NCI-H510A (cell line): Measurements from ENCODE around the gene LAPTM4A.
"Not testable (repeated sequence)": the region's sequence is repeated elsewhere in the genome, so short reads cannot be mapped to it uniquely, and the experiment has no call there.

ENCODE experiments used
- DNase-seq: peaks from one replicate; lab custom pipeline; 2025; lab: John Stamatoyannopoulos, UW

LAPTM4A gene

DNA sequence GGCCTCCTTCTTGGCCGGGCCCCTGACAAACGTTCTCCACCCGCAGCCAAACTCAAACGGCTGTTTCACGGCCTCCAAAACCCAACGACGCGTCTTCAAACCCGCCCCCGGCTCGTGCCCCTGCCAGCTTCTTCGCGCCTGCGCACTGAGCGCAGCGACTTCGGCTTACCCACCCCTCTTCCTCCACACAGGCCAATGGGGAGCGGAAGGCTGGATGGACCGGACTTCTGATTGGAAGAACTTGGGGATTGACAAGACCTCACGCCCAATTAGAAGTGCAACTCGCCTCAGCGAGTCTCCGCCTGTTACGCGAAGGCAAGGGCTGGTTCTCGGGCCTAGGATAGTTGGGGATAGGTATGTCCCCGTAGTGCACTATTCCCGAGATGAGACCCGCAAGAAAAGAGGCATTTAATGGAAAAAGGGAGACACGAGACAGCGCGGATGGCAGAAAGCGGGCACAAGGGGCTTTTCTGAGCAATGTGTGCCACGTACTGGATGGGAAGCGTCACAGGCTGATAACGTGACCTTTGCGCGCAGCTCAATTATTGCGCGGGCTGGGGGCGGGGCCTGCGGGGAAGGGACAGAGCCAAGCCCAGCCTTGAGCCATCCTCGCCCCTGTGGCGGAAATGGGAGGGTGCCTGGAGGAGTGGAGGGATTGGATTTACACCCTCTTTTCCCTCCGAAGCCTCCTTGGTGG lies at the start of gene LAPTM4A:
Gene LAPTM4A, minus strand, starts transcription at position 97 of the 697 bp plus-strand sequence. CDS start 108 bp downstream, outside the sequence.
- peak; percentile 98 for DNase-seq

GRCh38 chr2:20100711-20101110 lies 49.3 kb upstream of the LAPTM4A start:
- DNase-seq: no peak

DNA sequence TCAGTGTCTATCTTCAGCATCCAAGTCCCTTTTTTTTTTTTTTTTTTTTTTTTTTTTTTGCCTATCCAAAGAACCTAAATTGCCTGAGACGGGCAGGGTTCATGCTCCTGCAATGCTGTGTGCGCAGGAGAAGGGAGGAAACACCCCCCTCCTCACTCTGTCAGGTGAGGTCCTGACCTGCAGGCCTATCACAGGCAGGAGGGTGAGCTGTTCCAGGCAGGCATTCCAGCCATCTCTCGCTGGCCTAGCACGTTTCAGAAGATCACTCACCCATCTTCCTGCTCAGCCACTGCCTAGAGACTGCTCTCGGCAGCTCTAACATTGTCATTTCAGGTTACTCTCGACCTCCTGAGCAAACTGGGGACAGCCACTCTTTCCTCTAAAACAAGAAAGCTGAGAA lies 48.4 kb upstream of the LAPTM4A start:
- no peak for DNase-seq

- peak; percentile 75 for DNase-seq
Observed at GRCh38 chr2:20097889-20098714, 46.7 kb upstream of the LAPTM4A start.

DNA sequence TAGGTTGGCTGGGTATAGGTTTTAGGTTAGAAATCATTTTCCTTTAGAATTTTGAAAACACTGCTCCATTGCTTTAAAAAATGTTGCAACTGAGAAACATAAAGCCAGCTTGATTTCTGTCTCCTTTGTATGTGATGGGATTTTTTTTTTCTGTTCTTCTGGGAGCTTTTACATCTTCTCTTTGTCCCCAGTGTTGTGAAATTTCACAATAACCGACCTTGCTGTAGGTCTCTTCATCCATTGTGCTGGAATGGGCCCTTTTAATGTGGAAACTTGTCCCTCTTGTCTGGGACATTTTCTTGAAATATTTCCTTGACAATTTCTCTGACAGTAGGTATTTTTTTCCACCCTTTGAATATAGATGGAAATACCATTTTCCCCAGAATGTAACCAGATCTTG lies 44.0 kb upstream of the LAPTM4A start:
- no peak for DNase-seq

- DNase-seq: no peak
Observed at GRCh38 chr2:20094955-20095354, 43.5 kb upstream of the LAPTM4A start.

- no peak for DNase-seq
Observed at GRCh38 chr2:20094142-20094755, 42.8 kb upstream of the LAPTM4A start.

DNA sequence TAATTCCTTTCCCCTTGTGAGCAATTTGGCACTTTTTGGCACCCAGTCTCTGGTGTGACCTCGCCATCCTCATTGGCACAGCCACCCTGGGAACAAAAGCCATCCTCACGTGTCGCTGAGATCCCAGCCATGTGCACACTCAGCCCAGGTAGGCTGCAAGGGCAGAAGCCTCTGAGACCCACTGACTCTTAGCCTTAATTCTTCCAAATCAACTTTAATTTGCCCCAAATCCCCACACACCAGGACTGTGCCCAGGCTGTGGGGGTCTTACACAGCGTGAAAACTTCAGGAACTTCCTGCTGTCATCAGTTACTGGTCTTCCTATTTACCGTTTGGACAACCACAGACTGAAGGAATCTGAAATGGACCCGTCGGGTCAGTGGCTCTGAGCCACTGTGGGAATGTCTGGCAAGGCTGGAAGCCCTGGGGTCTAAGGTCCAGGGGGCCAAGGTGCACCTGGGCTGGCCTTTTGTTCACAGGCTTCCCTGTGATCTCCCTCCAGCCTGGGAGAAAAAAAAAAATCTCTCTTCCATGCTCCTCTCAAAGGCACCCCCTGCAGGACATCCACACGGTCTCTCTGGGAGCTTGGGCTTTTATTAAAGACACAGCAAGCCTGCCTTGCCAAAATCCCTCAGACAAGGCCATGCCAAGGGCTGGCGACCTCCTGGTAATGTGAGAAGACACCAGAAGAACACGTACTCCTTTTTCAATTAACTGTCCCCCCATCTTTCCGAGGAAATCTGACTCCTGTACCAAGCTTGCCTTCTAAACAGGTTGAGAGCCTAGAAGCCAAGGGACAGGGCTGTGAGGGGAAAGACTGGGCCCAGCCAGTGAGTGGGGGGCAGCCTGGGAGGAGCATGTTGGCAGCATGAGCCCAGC lies 42.1 kb upstream of the LAPTM4A start:
- DNase-seq: no peak

GRCh38 chr2:20092901-20093235 lies 41.4 kb upstream of the LAPTM4A start:
- DNase-seq: no peak

- no peak for DNase-seq
Observed at GRCh38 chr2:20092226-20092900, 40.9 kb upstream of the LAPTM4A start.

GRCh38 chr2:20091305-20091991 lies 40.0 kb upstream of the LAPTM4A start:
- no peak for DNase-seq

DNA sequence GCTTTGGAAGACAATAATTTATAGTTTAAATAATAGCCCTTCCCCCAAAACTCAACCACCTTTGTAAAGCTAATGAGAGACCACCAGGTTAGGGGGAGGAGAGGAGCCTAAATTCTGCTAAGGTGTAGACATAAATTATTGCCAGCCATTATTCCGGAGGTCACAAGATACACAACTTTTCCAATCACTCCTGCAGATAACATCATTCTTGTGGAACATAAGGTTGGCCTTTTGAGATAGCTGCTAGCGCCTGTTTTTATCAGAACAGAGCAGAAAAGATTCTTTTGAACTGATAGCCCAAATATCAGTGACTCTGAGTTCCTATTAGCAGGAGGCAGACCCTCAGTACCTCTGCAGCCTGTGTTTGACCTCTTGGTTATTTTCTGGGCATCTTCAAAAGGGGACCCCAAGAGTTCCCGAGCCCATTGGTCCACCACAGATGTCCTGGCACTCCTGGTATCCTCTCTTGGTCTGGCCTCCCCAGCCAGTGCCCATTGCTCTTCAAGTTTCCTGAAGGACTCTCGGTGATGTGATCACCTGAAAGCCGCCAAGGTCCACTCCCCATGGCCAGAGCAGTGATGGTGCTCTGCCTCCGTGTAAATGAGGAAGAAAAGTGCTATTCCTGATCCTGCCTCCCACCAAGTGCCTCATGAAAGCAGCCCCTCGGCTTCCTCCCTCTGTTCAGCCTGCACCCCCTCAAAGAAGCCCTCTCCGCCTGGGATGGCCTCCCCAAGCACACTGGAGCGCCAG lies 38.5 kb upstream of the LAPTM4A start:
- no peak for DNase-seq

GRCh38 chr2:20085909-20086308 lies 34.5 kb upstream of the LAPTM4A start:
- DNase-seq: not testable (repeated sequence)

- DNase-seq: not testable (repeated sequence)
Observed at GRCh38 chr2:20082812-20083211, 31.4 kb upstream of the LAPTM4A start.

DNA sequence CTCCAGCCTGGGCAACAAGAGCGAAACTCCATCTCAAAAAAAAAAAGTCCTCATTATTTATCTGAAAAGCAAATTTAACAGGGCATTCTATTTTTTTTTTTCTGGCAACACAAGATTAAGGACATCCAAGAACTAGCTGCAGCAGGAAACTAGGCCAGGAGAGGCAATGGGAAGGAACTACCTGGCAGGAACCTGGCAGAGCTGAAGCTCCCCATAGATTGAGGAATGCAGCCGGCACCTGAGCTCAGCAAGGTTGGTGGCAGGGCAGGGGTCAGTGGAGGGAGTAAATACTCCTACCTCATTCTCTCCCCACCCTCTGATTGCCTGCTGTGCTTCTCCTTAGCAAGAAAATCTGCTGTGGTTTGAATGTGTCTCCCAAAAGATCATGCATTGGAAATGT lies 30.4 kb upstream of the LAPTM4A start:
- no peak for DNase-seq

- DNase-seq: no peak
Observed at GRCh38 chr2:20080839-20081415, 29.5 kb upstream of the LAPTM4A start.

- DNase-seq: no peak
Observed at GRCh38 chr2:20080428-20080827, 29.0 kb upstream of the LAPTM4A start.

GRCh38 chr2:20079546-20080115 lies 28.2 kb upstream of the LAPTM4A start:
- DNase-seq: no peak

- DNase-seq: no peak
Observed at GRCh38 chr2:20077411-20077940, 26.0 kb upstream of the LAPTM4A start.
